GM06990 (cell line): ENCODE data around the gene INTS6.

ENCODE experiments used
- DNase-seq: peaks from one replicate; pipeline ENCODE4 v3.0.0-alpha.2; 2011; ENCODE audit not compliant: insufficient read length; ENCODE audit errors: extremely low read depth
- H3K27me3 ChIP-seq: replicated peaks from 2 replicates; pipeline ENCODE4 v1.6.0; 2011; ENCODE audit warnings: low read length; ENCODE audit not compliant: control insufficient read depth, insufficient read depth
- H3K36me3 ChIP-seq: 2 replicates; pipeline ENCODE4 v1.5.1; 2011; ENCODE audit warnings: low read length; ENCODE audit not compliant: control insufficient read depth, insufficient read depth
- H3K4me3 ChIP-seq: replicated peaks from 2 replicates; pipeline ENCODE4 v1.5.1; 2011; ENCODE audit warnings: low read depth, mild to moderate bottlenecking, control low read depth, low read length
- CTCF ChIP-seq: IDR thresholded peaks from 2 replicates; pipeline ENCODE4 v1.5.1; 2011; ENCODE audit warnings: low read length, control low read depth, mild to moderate bottlenecking, inconsistent platforms; ENCODE audit not compliant: insufficient read depth, poor library complexity, severe bottlenecking

The INTS6 gene

GRCh38 chr13:51397262-51397941 lies 55.4 kb downstream of the INTS6 start:
- no peak for TF ChIP-seq CTCF
- Histone ChIP-seq H3K27me3 (no peaks in the 10 kb centered on the region), H3K4me3 (no peak overlapping the region), H3K36me3 (no peaks in the 10 kb centered on the region)
- DNase-seq: no peak

GRCh38 chr13:51396352-51396751 lies 56.5 kb downstream of the INTS6 start:
- TF ChIP-seq CTCF: no peak
- no peaks in the 10 kb centered on the region for H3K27me3 ChIP-seq
- no peaks in the 10 kb centered on the region; the same call in none of the 2 replicates for H3K36me3 ChIP-seq
- no peak overlapping the region for H3K4me3 ChIP-seq
- DNase-seq: peak; percentile 43

- H3K4me3 ChIP-seq: no peak overlapping the region
- no peaks in the 10 kb centered on the region for H3K27me3 ChIP-seq
- no peak for DNase-seq
- H3K36me3 ChIP-seq: no peaks in the 10 kb centered on the region; the same call in none of the 2 replicates
- no peak for TF ChIP-seq CTCF
Measured at GRCh38 chr13:51394724-51395123, 58.1 kb downstream of the INTS6 start.

GRCh38 chr13:51385114-51385513 lies 67.7 kb downstream of the INTS6 start:
- Histone ChIP-seq H3K27me3 (no peaks in the 10 kb centered on the region), H3K4me3 (no peak overlapping the region), H3K36me3 (peaks cover 4% of the 10 kb centered on the region)
- no peak for DNase-seq
- TF ChIP-seq CTCF: no peak

- peaks cover 4% of the 10 kb centered on the region for H3K36me3 ChIP-seq
- no peaks in the 10 kb centered on the region for H3K27me3 ChIP-seq
- DNase-seq: no peak
- no peak for TF ChIP-seq CTCF
- H3K4me3 ChIP-seq: no peak overlapping the region
Measured at GRCh38 chr13:51380269-51380668, 72.6 kb downstream of the INTS6 start.

- no peak for DNase-seq
- H3K36me3 ChIP-seq: peaks cover 6% of the 10 kb centered on the region
- no peak for TF ChIP-seq CTCF
- no peaks in the 10 kb centered on the region for H3K27me3 ChIP-seq
- H3K4me3 ChIP-seq: no peak overlapping the region
Measured at GRCh38 chr13:51373451-51373850, 79.4 kb downstream of the INTS6 start.
